ENCODE measurements around the gene SOX4. TPM values are rescaled to one million over a fixed set of nuclear protein-coding genes. Genes with fewer than 3 reads are reported as not detected.

The SOX4 gene
- total RNA-seq, 4 donors from 2014 or later = 11.4 to 23.9 (median 16.1) TPM

- no peak overlapping the region for H3K4me3 ChIP-seq
- H3K4me1 ChIP-seq = no peaks in the 10 kb centered on the region
- no peak for TF ChIP-seq POLR2A (IDR thresholded peaks at IDR 0.05)
- TF ChIP-seq, protein P1, sequence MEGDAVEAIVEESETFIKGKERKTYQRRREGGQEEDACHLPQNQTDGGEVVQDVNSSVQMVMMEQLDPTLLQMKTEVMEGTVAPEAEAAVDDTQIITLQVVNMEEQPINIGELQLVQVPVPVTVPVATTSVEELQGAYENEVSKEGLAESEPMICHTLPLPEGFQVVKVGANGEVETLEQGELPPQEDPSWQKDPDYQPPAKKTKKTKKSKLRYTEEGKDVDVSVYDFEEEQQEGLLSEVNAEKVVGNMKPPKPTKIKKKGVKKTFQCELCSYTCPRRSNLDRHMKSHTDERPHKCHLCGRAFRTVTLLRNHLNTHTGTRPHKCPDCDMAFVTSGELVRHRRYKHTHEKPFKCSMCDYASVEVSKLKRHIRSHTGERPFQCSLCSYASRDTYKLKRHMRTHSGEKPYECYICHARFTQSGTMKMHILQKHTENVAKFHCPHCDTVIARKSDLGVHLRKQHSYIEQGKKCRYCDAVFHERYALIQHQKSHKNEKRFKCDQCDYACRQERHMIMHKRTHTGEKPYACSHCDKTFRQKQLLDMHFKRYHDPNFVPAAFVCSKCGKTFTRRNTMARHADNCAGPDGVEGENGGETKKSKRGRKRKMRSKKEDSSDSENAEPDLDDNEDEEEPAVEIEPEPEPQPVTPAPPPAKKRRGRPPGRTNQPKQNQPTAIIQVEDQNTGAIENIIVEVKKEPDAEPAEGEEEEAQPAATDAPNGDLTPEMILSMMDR (IDR thresholded peaks at IDR 0.05) = no peak
- H3K9me3 ChIP-seq = no peaks in the 10 kb centered on the region
- H3K27ac ChIP-seq = no peak overlapping the region
- no peaks in the 10 kb centered on the region for H3K36me3 ChIP-seq
- no peak for DNase-seq
- H3K27me3 ChIP-seq = no peaks in the 10 kb centered on the region
Observed at GRCh38 chr6:21616005-21616404, 22.5 kb downstream of the SOX4 start.

- Histone ChIP-seq H3K4me1 (no peaks in the 10 kb centered on the region), H3K27ac (no peak overlapping the region), H3K36me3 (no peaks in the 10 kb centered on the region), H3K9me3 (no peaks in the 10 kb centered on the region), H3K4me3 (no peak overlapping the region), H3K27me3 (no peaks in the 10 kb centered on the region)
- TF ChIP-seq, protein P1 (IDR thresholded peaks at IDR 0.05) = no peak
- no peak for TF ChIP-seq POLR2A (IDR thresholded peaks at IDR 0.05)
- DNase-seq = no peak
Observed at GRCh38 chr6:21625642-21626041, 32.1 kb downstream of the SOX4 start.

GRCh38 chr6:21626756-21627155, 33.2 kb downstream of the SOX4 start:
- Histone ChIP-seq H3K27ac (no peak overlapping the region), H3K36me3 (no peaks in the 10 kb centered on the region)

GRCh38 chr6:21628160-21628559, 34.6 kb downstream of the SOX4 start:
- TF ChIP-seq, protein P1 (IDR thresholded peaks at IDR 0.05) = no peak
- TF ChIP-seq POLR2A (IDR thresholded peaks at IDR 0.05) = no peak
- Histone ChIP-seq H3K4me1 (no peaks in the 10 kb centered on the region), H3K36me3 (no peaks in the 10 kb centered on the region), H3K4me3 (no peak overlapping the region), H3K9me3 (no peaks in the 10 kb centered on the region), H3K27me3 (no peaks in the 10 kb centered on the region), H3K27ac (no peak overlapping the region)
- no peak for DNase-seq

More at GRCh38 chr6:21626756-21627155, 33.2 kb downstream of the SOX4 start:
- Histone ChIP-seq H3K4me1 (no peaks in the 10 kb centered on the region), H3K27me3 (no peaks in the 10 kb centered on the region), H3K4me3 (no peak overlapping the region), H3K9me3 (no peaks in the 10 kb centered on the region)
- TF ChIP-seq POLR2A (IDR thresholded peaks at IDR 0.05) = no peak
- TF ChIP-seq, protein P1 (IDR thresholded peaks at IDR 0.05) = no peak
- DNase-seq = no peak

DNA sequence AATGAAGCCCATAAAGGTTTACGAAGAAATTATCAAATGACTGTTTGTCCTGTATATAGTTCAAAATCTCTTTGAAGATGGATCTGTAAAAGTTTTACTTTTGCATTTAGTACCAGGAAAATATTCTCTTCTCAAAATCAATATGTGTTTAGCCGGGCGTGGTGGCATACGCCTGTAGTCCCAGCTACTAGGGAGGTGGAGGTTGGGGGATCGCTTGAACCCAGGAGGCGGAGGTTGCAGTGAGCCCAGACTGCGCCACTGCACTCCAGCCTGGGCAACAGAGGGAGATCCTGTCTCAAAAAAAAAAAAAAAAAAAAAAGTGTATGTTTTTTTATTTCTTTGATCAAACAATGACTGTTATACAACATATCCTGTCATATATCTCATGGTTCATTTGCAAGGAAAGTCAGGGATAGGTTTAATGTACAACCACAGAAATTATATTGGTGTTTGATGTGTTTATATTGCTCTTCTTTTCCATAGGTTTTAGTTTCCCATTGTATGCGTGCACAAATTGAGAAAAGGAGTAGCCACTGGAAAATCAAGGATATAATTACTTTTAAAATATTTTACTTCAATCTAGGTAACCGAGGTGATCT, 40.1 kb downstream of the SOX4 start:
- Histone ChIP-seq H3K4me1 (no peaks in the 10 kb centered on the region), H3K4me3 (no peak overlapping the region), H3K27me3 (no peaks in the 10 kb centered on the region), H3K27ac (no peak overlapping the region), H3K9me3 (no peaks in the 10 kb centered on the region), H3K36me3 (no peaks in the 10 kb centered on the region)
- no peak for DNase-seq
- TF ChIP-seq, protein P1 (IDR thresholded peaks at IDR 0.05) = no peak
- TF ChIP-seq POLR2A (IDR thresholded peaks at IDR 0.05) = no peak

- Histone ChIP-seq H3K27ac (no peak overlapping the region), H3K36me3 (no peaks in the 10 kb centered on the region), H3K4me3 (no peak overlapping the region), H3K27me3 (no peaks in the 10 kb centered on the region), H3K9me3 (no peaks in the 10 kb centered on the region), H3K4me1 (no peaks in the 10 kb centered on the region)
- TF ChIP-seq, protein P1 (IDR thresholded peaks at IDR 0.05) = no peak
- TF ChIP-seq POLR2A (IDR thresholded peaks at IDR 0.05) = no peak
- DNase-seq = no peak
Observed at GRCh38 chr6:21634582-21634981, 41.0 kb downstream of the SOX4 start.
